CD4-positive, alpha-beta T cell (primary cell): Measurements from ENCODE around the gene GIT1. TPM values are rescaled to one million over a fixed set of nuclear protein-coding genes. Genes with fewer than 3 reads are reported as not detected.

Source experiments
- ATAC-seq: fragments of 200-7000 bp; cut with Tn5 transposase; one replicate; pipeline ENCODE4 v1.10.0; 2022; ENCODE audit warnings: mild to moderate bottlenecking; ENCODE audit not compliant: poor library complexity
- CTCF ChIA-PET: fragments of 350-600 bp; sonication (Branson Sonifier 250); formaldehyde crosslinking; loops from one replicate; lab custom pipeline; 2021; ENCODE audit warnings: antibody characterized with exemption, inconsistent platforms; lab: Charles Lee
- POLR2A ChIA-PET: fragments of 350-600 bp; sonication (Branson Sonifier 250); formaldehyde crosslinking; loops from one replicate; lab custom pipeline; 2021; ENCODE audit warnings: antibody characterized with exemption, inconsistent platforms; lab: Charles Lee
- DNase-seq, 14 experiments: peaks; one replicate each; pipeline ENCODE4 v3.0.0-alpha.2; 2013 to 2020; ENCODE audit warnings: mixed read lengths in 2 of 14
- H3K27ac ChIP-seq, 2 donors: one replicate each; pipeline versions ENCODE4 v1.5.1 to v1.7.0; 2013; ENCODE audit warnings: low read length in 2 of 2, low read depth in 1 of 2, mild to moderate bottlenecking in 1 of 2
- H3K27me3 ChIP-seq, 2 experiments: 1 replicate in 1 of 2; 2 replicates in 1 of 2; pipeline versions ENCODE4 v1.6.1 to v1.7.0; 2013; ENCODE audit warnings: low read length in 2 of 2, control low read depth in 1 of 2, mild to moderate bottlenecking in 1 of 2, moderate library complexity in 1 of 2; ENCODE audit not compliant: insufficient read depth in 2 of 2, control insufficient read depth in 1 of 2
- H3K36me3 ChIP-seq: one replicate; pipeline ENCODE4 v1.6.1; 2013; ENCODE audit warnings: low read length, control low read depth; ENCODE audit not compliant: insufficient read depth
- H3K4me1 ChIP-seq: one replicate; pipeline ENCODE4 v1.6.1; 2013; ENCODE audit warnings: low read length, control low read depth; ENCODE audit not compliant: insufficient read depth
- H3K4me3 ChIP-seq: one replicate; pipeline ENCODE4 v1.5.1; 2013; ENCODE audit warnings: mild to moderate bottlenecking, low read length, moderate library complexity
- H3K9me3 ChIP-seq, 2 experiments: 1 replicate in 1 of 2; 2 replicates in 1 of 2; pipeline versions ENCODE4 v1.6.1 to v1.7.0; 2013; ENCODE audit warnings: low read length in 2 of 2, mild to moderate bottlenecking in 2 of 2, control low read depth in 1 of 2, moderate library complexity in 1 of 2; ENCODE audit not compliant: control insufficient read depth in 1 of 2, insufficient read depth in 1 of 2
- H3K27ac Mint-ChIP-seq: one replicate; pipeline ENCODE4 v1.8.0; 2020; ENCODE audit warnings: mixed read lengths
- H3K27me3 Mint-ChIP-seq: one replicate; pipeline ENCODE4 v1.8.0; 2021; ENCODE audit warnings: mixed read lengths
- H3K36me3 Mint-ChIP-seq: one replicate; pipeline ENCODE4 v1.8.0; 2021; ENCODE audit warnings: low read depth, mixed read lengths
- H3K4me1 Mint-ChIP-seq: one replicate; pipeline ENCODE4 v1.8.0; 2021; ENCODE audit warnings: low read depth, mixed read lengths
- H3K4me3 Mint-ChIP-seq: one replicate; pipeline ENCODE4 v1.8.0; 2020; ENCODE audit warnings: mild to moderate bottlenecking, mixed read lengths
- H3K9me3 Mint-ChIP-seq: one replicate; pipeline ENCODE4 v1.8.0; 2020; ENCODE audit warnings: mixed read lengths
- CTCF ChIP-seq: fragments of 200-600 bp; IDR thresholded peaks from one replicate; pipeline ENCODE4 v1.8.0; 2022; ENCODE audit warnings: antibody characterized with exemption, mild to moderate bottlenecking
- intact Hi-C, 2 experiments: fragments of 100-400 bp; cut with DNase I in 1 of 2; cut with micrococcal nuclease in 1 of 2; formaldehyde crosslinking; loops; one replicate each; pipeline versions ENCODE4 v1.15.1 to v1.9.0; 2023 to 2025; cut with DNase I, micrococcal nuclease
- total RNA-seq, 174 experiments: library from RNA in 2 of 174; stranded (reverse) in 2 of 174; gene quantifications; one replicate each; pipeline ENCODE4 v1.2.3 and lab custom pipeline; 2021 to 2026

Gene GIT1
- total RNA-seq, 2 experiments from 2014 or later = 35.8 to 36.7 TPM

- peaks cover 35% of the 10 kb centered on the region for H3K4me1 Mint-ChIP-seq
- ATAC-seq = peak; percentile 25
- Histone ChIP-seq H3K4me3 (peak overlapping the region; percentile 69), H3K36me3 (peaks cover 16% of the 10 kb centered on the region), H3K27me3 (no peaks in the 10 kb centered on the region), H3K9me3 (no peaks in the 10 kb centered on the region), H3K27ac (peak overlapping the region; percentile 28 to 38), H3K4me1 (peaks cover 75% of the 10 kb centered on the region)
- H3K4me3 Mint-ChIP-seq = peak overlapping the region; percentile 90
- intact Hi-C loops = loop anchor here (2.0 to 10.0 kb wide), 3 partner anchors 21 to 196 kb away; no protein-coding TSS in a partner anchor
- H3K27ac Mint-ChIP-seq = peak overlapping the region; percentile 77
- ChIA-PET CTCF (interaction anchor here (0.6 to 4.8 kb wide), 6 partner anchors 26 to 1492 kb away, joined by 3 to 22 read pairs (median 5); no protein-coding TSS in a partner anchor), POLR2A (interaction anchor here (0.5 to 5.2 kb wide), 9 partner anchors 22 to 272 kb away, joined by 3 to 37 read pairs (median 6); partner anchors contain the start of gene NUFIP2)
- peak; percentile 25 for TF ChIP-seq CTCF
- peaks cover 5% of the 10 kb centered on the region for H3K36me3 Mint-ChIP-seq
- DNase-seq = peak in 13 of 14 experiments; percentile 37 to 83 (median 60)
- H3K9me3 Mint-ChIP-seq = no peaks in the 10 kb centered on the region
- H3K27me3 Mint-ChIP-seq = no peaks in the 10 kb centered on the region
Measured at GRCh38 chr17:29565643-29566472, 23.6 kb downstream of the GIT1 start.

- Histone ChIP-seq H3K36me3 (peaks cover 16% of the 10 kb centered on the region), H3K4me1 (peaks cover 61% of the 10 kb centered on the region), H3K4me3 (no peak overlapping the region), H3K27me3 (no peaks in the 10 kb centered on the region), H3K27ac (no peak overlapping the region), H3K9me3 (no peaks in the 10 kb centered on the region)
- no peak for ATAC-seq
- CTCF ChIA-PET = interaction anchor here (4.8 kb wide), 1 partner anchor 54 kb away, joined by 22 read pairs; no protein-coding TSS in a partner anchor
- no peaks in the 10 kb centered on the region for H3K9me3 Mint-ChIP-seq
- POLR2A ChIA-PET = interaction anchor here (0.7 kb wide), 1 partner anchor 468 kb away, joined by 3 read pairs; no protein-coding TSS in a partner anchor
- H3K4me1 Mint-ChIP-seq = peaks cover 24% of the 10 kb centered on the region
- H3K27me3 Mint-ChIP-seq = no peaks in the 10 kb centered on the region
- peak overlapping the region; percentile 60 for H3K27ac Mint-ChIP-seq
- DNase-seq = peak in 3 of 14 experiments; percentile 32 to 45 (median 33)
- H3K36me3 Mint-ChIP-seq = peaks cover 5% of the 10 kb centered on the region
- intact Hi-C loops = loop anchor here (2.0 to 10.0 kb wide), 2 partner anchors 19 to 51 kb away; no protein-coding TSS in a partner anchor
- H3K4me3 Mint-ChIP-seq = peak overlapping the region; percentile 66
- TF ChIP-seq CTCF = no peak
Measured at GRCh38 chr17:29563816-29564215, 25.6 kb downstream of the GIT1 start.

- intact Hi-C loops = loop anchor here (10.0 kb wide), 1 partner anchor 52 kb away; no protein-coding TSS in a partner anchor
- no peak overlapping the region for H3K27ac Mint-ChIP-seq
- no peak for ATAC-seq
- TF ChIP-seq CTCF = no peak
- ChIA-PET CTCF (interaction anchor here (4.8 kb wide), 1 partner anchor 55 kb away, joined by 22 read pairs; no protein-coding TSS in a partner anchor), POLR2A (no interaction called here)
- peaks cover 57% of the 10 kb centered on the region for H3K4me1 ChIP-seq
- H3K27ac ChIP-seq = no peak overlapping the region
- H3K36me3 Mint-ChIP-seq = no peaks in the 10 kb centered on the region
- H3K36me3 ChIP-seq = peaks cover 16% of the 10 kb centered on the region
- H3K9me3 Mint-ChIP-seq = no peaks in the 10 kb centered on the region
- H3K4me3 Mint-ChIP-seq = peak overlapping the region; percentile 51
- H3K4me3 ChIP-seq = no peak overlapping the region
- peak in 1 of 14 experiments; percentile 28 for DNase-seq
- H3K4me1 Mint-ChIP-seq = peaks cover 25% of the 10 kb centered on the region
- H3K27me3 ChIP-seq = no peaks in the 10 kb centered on the region
- H3K9me3 ChIP-seq = no peaks in the 10 kb centered on the region
- H3K27me3 Mint-ChIP-seq = no peaks in the 10 kb centered on the region
Measured at GRCh38 chr17:29562615-29563014, 26.8 kb downstream of the GIT1 start.
